Measurements from ENCODE around the gene PARD3B.

GRCh38 chr2:204583773-204584172 lies 38.5 kb downstream of the PARD3B start:
- TF ChIP-seq POLR2AphosphoS5 (IDR thresholded peaks at IDR 0.05; ENCODE audit: low read depth, low read length) (no peak), CTCF (IDR thresholded peaks at IDR 0.05) (no peak), REST (IDR thresholded peaks at IDR 0.05; ENCODE audit: insufficient read depth in 1 of 2, low read depth in 2 of 2, low read length in 1 of 2) (no peak), TCF7L2 (IDR thresholded peaks at IDR 0.05; ENCODE audit: low read depth, low read length) (no peak)

All from Panc1 (cell line).